ENCODE data around the gene CSK.

- TF ChIP-seq SREBF2 (IDR thresholded peaks at IDR 0.05): no peak
- TF ChIP-seq CTCF (IDR thresholded peaks at IDR 0.05): peak; percentile 95
These were observed 13.0 kb upstream of the CSK start for GRCh38 chr15:74768771-74769342.
